Fibroblast of gingiva (primary cell): Measurements from ENCODE around the gene ATP11C.

Experiments
- DNase-seq: peaks from one replicate; pipeline ENCODE4 v3.0.0-alpha.2; 2011; ENCODE audit warnings: low read depth

The ATP11C gene

GRCh38 chrX:139804482-139804881 is 128.4 kb downstream of the ATP11C start:
- no peak for DNase-seq

- no peak for DNase-seq
These were observed 129.6 kb downstream of the ATP11C start for GRCh38 chrX:139803224-139803623.

- DNase-seq, result no peak
These were observed 130.8 kb downstream of the ATP11C start for GRCh38 chrX:139802048-139802447.

DNA sequence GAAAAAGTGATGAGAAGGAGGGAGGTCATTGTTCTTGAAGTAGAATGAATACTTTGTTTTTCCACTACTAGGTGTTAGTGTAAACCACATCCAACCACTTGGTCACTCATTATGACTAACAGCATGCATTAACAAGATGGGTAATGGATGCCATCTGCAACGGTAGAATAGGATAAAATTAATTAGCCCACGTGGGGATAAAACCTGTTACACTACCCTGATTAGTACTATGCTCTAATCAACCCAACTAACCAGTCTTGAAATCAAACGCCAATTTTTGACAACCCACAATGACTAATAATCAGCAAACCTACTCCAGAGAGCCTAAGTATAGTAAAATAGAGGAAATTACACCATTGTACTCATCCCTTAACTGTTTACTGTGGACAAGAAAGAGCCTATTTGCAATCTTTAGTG is 131.4 kb downstream of the ATP11C start:
- no peak for DNase-seq

DNA sequence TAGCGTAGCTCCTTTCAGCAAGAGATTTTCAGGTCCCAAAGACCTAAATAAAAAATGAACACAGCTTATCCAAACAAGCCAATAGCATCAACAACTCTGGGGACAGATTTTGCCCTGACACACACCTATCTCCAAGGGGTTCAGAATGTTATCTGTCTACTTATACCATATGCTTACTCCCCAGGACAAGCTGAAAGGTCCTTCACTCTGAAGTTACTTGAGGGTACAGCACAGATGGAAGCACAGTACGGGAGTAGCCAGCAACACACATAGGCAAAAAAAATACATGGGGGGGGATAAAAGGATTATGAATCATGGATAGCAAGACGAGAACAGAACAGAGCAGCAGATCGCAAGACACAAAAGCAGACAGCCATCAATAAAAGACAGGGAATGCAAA is 134.2 kb downstream of the ATP11C start:
- no peak for DNase-seq

- no peak for DNase-seq
These were observed 137.7 kb downstream of the ATP11C start for GRCh38 chrX:139795196-139795595.

GRCh38 chrX:139787601-139788000 is 145.3 kb downstream of the ATP11C start:
- no peak for DNase-seq

GRCh38 chrX:139784807-139785206 is 148.0 kb downstream of the ATP11C start:
- DNase-seq, result no peak

DNA sequence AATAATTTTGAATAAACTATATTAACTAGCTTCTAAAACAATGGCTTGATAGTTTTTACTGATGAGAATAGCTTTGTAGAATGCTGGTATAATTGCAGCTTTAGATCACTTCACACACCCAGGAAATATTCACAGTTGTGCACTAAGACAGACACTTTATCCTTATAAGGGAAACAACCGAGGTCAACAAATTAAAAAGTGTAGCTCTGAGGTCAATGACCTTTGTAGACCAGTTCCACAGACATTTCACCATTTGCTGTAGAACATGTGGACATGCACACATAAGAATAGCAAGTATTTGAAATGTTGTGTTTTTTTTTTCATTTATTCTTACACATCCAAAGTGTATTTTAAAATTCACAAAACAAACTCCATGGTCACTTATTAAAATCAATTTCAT is 148.9 kb downstream of the ATP11C start:
- DNase-seq, result no peak

- DNase-seq, result no peak
These were observed 149.8 kb downstream of the ATP11C start for GRCh38 chrX:139783030-139783429.

- no peak for DNase-seq
These were observed 156.3 kb downstream of the ATP11C start for GRCh38 chrX:139776599-139776998.

DNA sequence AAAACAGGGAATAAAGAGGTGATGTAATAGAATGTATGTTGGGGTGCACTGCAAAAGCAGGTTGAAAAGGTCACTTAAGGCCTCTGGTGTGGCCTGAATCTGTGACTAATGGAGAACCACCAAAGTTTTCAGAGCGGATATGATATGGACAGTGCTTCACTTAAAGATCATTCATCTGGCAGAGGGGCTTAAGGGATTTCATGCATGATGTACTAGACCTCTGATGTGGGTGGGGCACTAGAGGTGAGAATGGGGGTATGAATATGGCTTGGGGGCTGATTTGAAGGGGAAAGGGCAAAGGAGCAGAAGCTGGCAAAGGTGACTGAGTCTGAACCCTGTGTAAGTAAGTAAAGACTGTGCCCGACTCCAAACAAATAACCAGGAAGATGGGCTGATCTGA is 162.5 kb downstream of the ATP11C start:
- DNase-seq, result no peak

GRCh38 chrX:139766545-139766983 is 166.3 kb downstream of the ATP11C start:
- no peak for DNase-seq

DNA sequence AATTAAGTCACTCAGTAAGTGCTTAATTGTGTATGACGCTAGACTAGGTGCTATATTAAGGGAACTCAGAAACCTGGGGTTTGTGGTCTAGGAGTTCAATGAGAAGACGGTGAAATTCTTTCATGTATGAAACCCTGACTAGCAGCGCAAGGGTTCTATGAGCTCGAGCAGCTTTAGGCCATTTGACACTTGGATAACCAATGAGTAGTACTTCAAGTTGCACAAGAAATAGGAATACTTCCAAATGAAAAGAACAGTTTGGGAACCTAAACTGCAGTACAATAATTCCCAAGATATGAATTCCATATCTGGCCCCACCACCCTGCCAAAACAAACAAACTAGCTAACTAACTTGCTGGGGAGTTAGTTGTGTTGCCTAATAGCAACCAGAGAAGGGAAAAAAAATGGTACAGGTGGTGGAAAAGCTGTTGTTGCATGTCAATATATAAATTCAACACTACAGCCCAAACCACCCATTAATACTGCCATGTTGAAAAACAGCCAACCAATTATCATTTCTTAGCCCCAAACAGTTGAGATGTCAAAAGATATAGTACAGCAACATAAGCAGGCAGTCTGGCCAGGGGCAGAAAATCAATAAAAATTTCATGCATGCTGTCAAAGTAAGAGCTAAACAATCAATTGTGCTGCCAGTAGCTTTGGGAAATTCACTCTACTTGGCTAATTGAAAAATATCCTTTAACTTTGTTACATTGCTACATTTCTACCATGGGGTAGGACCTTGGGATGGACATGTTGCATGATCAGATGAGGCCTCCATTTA is 170.3 kb downstream of the ATP11C start:
- DNase-seq, result peak; percentile 84

DNA sequence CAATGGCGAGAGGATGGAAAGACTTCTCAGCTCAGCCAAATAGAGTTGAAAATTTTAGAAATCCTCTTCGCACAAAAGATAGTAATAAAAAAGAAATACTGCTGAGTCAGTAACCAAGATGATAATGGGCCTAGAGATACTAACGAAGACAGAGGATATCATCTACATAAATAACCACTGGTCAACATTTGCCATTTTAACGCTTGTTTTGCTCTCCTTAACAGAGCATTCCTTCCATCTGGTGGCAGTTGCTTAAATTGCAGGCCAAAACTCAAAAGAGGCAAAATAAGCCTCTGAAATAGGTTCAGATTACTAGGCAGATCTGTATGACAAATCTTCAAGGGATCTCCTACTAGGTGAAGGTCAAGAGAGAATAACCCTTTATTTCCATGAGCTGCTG is 173.2 kb downstream of the ATP11C start:
- DNase-seq, result peak; percentile 18

DNA sequence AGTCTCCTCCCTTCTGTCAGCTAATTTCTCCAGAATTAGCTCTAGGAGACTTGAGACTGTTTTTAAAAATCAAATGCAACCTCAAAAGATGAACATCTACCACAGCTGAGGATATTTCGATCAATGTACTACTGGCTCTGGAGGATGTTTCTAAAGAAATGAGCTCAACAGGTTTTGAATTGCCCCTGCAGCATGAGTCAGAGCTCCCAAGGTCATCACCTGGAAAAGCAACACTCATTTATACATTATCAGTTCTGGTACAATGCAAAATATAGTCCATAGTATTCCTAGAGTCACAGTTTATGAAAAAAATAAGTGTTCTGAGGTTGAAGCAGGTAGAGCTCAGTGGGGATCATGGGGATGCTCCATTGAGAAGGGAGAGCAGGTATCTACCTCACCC is 174.0 kb downstream of the ATP11C start:
- DNase-seq, result no peak

DNA sequence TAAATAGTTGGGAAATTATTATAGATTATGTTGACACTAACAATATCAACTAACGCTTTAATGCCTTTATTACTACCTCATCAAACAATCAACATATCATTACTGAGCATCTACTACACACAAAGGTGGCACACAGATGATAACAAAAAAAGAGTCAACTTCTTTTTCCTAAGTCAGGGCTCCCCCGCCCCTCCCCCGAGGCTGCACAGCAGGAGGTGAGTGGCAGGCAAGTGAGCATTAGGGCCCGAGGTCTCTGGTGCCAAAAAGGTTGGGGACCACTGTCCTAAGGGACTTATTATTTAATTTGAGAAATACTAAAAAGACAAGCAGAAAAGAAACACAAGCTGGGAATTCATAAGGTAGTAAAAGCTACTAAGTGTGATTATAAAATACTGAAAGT is 174.6 kb downstream of the ATP11C start:
- no peak for DNase-seq

- DNase-seq, result no peak
These were observed 181.8 kb downstream of the ATP11C start for GRCh38 chrX:139751053-139751452.

DNA sequence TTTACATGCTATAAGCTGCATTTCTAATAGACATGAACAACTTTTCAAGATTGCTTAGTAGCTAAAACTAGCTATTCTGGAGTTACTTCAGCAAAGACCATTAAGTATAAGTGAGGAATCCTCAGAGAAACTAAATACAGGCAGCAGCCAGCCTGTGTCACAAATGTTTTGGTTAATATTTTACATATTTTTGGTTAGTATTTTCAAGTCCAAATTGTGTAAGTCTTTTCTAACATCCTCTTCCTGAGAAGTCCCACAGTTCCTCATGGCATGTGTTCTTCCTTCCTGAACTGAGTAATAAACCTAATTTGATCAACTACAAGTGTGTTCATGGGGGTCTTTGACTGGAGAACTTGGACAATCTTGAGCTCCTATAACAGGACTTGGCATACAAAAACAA is 182.5 kb downstream of the ATP11C start:
- peak; percentile 22 for DNase-seq

- DNase-seq, result peak; percentile 22
These were observed 193.7 kb downstream of the ATP11C start for GRCh38 chrX:139739138-139739537.

GRCh38 chrX:139738581-139738980 is 194.3 kb downstream of the ATP11C start:
- no peak for DNase-seq

DNA sequence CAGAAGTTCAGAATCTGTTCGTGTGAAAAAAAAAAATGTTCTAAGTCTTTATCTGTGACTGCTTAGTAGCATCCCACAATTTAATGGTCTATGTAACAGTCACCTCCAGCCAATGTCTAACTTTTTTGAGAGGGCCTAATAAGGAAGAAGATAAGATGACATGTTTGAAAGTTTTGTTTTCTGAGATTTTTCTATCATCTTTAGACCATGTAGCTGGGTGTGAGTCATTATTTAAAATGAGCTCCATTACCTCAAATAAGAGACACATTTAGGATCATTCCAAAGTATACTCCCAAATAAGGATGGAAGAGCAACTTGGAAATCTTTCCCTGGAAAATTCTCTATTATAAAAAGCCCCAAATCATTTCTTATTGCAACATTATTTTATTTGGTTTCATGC is 196.7 kb downstream of the ATP11C start:
- DNase-seq, result no peak

GRCh38 chrX:139734996-139735395 is 197.9 kb downstream of the ATP11C start:
- DNase-seq, result no peak

DNA sequence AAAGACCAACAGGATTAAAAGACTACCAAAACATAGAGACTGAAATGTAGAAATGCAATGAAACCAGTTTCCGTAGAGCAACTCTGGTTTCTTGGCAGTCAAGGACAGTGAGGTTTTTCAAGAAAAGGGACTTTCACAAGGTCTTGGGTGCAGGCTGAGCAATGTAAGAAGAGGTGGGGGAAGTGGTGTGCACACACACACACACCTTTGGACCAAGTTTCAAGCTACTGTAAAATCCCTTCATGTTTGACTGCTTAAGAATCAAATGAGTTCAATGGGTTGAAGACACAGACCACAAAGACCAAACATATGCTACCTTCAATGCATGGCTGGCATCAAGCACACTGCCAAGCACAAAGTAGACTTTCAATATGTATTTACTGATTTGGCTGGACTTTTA is 207.1 kb downstream of the ATP11C start:
- no peak for DNase-seq
